GM12801 (cell line): ENCODE data around the gene CALN1.

ENCODE experiments used
- TF ChIP-seq, protein P1 (sequence below): IDR thresholded peaks from one replicate; pipeline ENCODE4 v1.5.1; 2011; ENCODE audit warnings: control low read depth; ENCODE audit not compliant: insufficient read length; ENCODE audit errors: extremely low read depth

The CALN1 gene

DNA sequence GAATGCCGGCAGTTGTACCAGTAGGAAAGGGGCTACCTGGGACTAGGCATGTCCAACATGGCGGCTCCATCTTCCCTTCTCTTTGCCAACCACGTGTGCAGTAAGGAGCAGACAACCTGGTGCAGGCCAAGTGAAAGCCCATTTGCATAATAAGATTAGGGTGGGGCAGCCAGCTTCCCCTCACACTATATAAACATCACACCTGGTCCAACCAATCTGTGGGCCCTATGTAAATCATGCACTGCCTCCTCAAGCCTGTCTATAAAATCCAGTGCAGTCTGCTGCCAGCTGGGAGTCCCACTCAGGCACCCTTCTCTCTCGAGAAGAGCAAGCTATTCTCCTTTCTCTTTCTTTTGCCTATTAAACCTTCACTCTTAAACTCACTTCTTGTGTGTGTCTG, 429.3 kb downstream of the CALN1 start:
- TF ChIP-seq, protein P1, sequence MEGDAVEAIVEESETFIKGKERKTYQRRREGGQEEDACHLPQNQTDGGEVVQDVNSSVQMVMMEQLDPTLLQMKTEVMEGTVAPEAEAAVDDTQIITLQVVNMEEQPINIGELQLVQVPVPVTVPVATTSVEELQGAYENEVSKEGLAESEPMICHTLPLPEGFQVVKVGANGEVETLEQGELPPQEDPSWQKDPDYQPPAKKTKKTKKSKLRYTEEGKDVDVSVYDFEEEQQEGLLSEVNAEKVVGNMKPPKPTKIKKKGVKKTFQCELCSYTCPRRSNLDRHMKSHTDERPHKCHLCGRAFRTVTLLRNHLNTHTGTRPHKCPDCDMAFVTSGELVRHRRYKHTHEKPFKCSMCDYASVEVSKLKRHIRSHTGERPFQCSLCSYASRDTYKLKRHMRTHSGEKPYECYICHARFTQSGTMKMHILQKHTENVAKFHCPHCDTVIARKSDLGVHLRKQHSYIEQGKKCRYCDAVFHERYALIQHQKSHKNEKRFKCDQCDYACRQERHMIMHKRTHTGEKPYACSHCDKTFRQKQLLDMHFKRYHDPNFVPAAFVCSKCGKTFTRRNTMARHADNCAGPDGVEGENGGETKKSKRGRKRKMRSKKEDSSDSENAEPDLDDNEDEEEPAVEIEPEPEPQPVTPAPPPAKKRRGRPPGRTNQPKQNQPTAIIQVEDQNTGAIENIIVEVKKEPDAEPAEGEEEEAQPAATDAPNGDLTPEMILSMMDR, result no peak

DNA sequence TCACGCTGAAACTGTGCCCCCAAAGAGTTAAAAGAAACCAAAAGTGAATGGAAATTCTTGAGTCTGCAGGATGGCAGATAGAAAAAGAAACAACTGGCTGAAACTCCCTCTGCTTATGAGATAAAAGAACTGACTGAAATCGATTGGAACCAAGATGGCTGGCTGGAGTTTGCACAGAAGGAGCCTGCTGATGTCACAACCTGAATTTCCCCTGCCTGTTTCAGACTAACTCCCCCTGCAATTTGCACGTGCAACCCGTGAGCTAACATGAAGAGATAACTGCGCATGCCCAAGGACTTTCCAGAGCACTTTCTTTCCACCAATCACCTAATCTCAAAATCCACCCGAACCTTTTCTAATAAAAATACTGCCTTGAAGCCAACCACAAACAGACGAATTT, 435.5 kb downstream of the CALN1 start:
- TF ChIP-seq, protein P1, result no peak

DNA sequence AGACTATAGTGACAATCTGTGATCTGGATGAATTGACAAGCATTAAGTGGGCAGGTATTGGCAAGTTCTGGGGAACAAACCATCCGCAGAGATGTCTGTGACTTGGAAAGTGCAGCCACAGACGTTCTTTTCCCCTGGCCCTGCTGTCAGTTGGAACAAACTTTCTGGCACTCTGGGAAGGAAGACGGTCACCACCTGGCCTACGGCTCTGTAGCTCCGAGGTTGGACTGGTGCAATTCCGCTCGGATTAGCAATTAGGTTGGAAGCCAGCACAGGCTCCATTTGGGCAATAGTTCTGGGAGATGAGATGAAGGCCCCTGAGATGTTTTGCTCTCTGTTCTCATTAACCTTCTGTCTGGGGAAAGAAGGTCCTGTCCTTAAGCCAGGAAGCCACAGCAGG, 437.5 kb downstream of the CALN1 start:
- TF ChIP-seq, protein P1, result no peak

DNA sequence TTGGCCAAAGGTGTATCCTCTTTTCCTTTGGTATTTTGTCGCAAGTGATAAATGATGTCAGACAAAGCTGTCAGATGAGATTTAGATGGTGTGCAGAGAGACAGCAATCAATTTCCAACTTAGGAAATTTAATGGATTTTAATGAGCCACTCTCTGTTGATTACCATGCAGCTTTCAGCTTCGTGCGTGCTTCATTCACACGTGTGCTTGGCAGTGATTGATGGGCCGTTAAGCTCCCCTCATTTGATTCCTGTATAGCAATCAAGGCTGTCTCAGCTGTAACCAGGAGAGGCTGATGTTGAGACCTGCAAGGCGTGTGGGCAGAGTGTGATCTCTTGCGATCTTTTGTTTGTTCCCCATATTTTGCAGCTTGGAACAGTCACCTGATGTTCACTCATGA, 439.6 kb downstream of the CALN1 start:
- TF ChIP-seq, protein P1, result no peak

DNA sequence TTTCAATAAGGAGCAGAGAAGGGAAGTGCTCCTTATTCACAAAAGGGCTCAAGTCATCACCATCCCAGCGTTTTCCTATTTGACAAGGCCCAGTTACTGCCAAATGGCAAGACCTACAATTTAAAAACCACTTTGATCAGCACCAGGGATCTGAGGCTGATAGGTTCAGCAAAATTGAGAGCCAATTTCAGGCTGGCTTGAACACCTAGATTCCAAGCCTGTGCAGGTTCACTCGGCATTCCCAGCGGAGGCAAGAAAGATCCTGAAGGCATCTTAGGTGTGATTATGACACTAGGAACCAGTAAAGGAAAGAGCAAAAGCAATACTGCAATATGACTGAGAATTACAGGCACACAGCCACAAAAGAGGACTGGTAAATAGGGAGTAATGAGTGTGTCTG, 441.4 kb downstream of the CALN1 start:
- TF ChIP-seq, protein P1, result no peak

DNA sequence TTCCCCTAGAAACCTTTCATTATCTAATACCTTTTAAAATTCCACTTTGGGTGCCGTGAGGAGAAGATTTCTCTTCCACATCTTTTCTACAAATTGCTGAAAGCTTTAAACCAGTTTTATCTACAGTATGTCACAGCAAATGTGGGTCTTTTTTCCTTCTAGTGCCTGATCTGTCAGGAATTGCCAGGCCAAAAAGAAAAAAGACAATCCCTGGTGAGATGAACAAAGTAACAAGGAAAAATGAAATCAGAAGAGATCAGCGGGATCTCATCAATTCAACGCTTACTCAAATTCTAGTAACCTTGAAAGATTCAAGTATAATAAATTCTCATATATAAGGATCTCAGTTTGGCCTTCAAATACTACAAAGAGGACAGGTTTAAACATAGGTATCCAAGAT, 449.5 kb downstream of the CALN1 start:
- TF ChIP-seq, protein P1, result no peak

DNA sequence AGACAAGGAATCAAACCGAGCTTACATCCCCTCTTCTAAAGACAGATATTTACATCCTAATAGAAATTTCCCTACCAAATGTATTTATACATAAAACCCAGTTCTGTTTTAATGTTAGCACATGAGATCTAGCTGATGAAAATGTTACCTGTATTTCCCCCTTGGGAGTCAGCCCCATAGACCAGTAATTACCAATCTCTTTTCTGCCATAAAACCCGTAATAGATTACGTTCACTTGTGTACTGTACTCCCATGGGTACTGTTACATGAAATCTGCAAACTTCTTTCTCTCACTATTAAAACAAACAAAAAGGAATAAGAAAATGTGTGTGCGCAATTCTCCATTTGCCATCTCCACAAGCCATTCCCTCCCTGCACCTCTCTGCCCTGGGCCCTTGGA, 450.9 kb downstream of the CALN1 start:
- TF ChIP-seq, protein P1, result no peak

DNA sequence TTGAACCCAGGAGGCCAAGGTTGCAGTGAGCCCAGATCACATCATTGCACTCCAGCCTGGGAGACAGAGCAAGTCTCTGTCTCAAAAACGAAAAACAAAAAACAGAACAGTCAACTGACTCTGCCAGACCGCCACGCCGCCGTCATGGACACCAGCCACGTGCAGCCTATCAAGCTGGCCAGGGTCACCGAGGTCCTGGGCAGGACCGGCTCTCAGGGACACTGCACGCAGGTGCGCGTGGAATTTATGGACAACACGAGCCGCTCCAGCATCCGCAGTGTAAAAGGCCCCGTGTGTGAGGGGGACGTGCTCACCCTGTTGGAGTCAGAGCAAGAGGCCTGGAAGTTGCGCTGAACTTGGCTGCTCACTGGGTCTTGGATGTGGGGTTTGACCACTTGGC, 470.0 kb downstream of the CALN1 start:
- TF ChIP-seq, protein P1, result no peak
